Left ventricle myocardium inferior (tissue), 1 donor: ENCODE results near the gene ANXA2. TPM values are rescaled to one million over a fixed set of nuclear protein-coding genes. Genes with fewer than 3 reads are reported as not detected.

Experiments
- DNase-seq: peaks from one replicate; pipeline ENCODE4 v3.0.0-alpha.2; 2020
- H3K27ac ChIP-seq: fragments of 200-600 bp; replicated peaks from 2 replicates; pipeline ENCODE4 v1.8.0; 2021
- H3K27me3 ChIP-seq: fragments of 200-600 bp; 2 replicates; pipeline ENCODE4 v1.8.0; 2021; ENCODE audit warnings: low read depth
- H3K36me3 ChIP-seq: fragments of 200-600 bp; 2 replicates; pipeline ENCODE4 v1.8.0; 2021
- H3K4me1 ChIP-seq: fragments of 200-600 bp; 2 replicates; pipeline ENCODE4 v1.8.0; 2021
- H3K4me3 ChIP-seq: fragments of 200-600 bp; 2 replicates; pipeline ENCODE4 v1.8.0; 2021; ENCODE audit warnings: mild to moderate bottlenecking, moderate library complexity
- H3K9me3 ChIP-seq: fragments of 200-600 bp; replicated peaks from 2 replicates; pipeline ENCODE4 v1.8.0; 2021
- intact Hi-C: fragments of 100-400 bp; cut with micrococcal nuclease; formaldehyde crosslinking; loops from one replicate; pipeline ENCODE4 v1.11.0; 2022
- total RNA-seq: library from RNA; stranded (reverse); fragmentation: NEBNext Ultra II Directional; extraction: Animal tissue kit (Norgen Biotek cat#: 25700); gene quantifications from one replicate; pipeline ENCODE4 v1.2.1, GENCODE V29; 2021
- TF ChIP-seq, protein P1 (sequence below): fragments of 200-600 bp; IDR thresholded peaks from 2 replicates; pipeline ENCODE4 v1.8.0; 2021; ENCODE audit warnings: antibody characterized with exemption, mild to moderate bottlenecking, borderline replicate concordance
- donor health status: DM: no; HTN: yes; CAD: no; lungs with severe emphysema.

The ANXA2 gene
- total RNA-seq, 1 donor from 2014 or later, result 123 TPM

DNA sequence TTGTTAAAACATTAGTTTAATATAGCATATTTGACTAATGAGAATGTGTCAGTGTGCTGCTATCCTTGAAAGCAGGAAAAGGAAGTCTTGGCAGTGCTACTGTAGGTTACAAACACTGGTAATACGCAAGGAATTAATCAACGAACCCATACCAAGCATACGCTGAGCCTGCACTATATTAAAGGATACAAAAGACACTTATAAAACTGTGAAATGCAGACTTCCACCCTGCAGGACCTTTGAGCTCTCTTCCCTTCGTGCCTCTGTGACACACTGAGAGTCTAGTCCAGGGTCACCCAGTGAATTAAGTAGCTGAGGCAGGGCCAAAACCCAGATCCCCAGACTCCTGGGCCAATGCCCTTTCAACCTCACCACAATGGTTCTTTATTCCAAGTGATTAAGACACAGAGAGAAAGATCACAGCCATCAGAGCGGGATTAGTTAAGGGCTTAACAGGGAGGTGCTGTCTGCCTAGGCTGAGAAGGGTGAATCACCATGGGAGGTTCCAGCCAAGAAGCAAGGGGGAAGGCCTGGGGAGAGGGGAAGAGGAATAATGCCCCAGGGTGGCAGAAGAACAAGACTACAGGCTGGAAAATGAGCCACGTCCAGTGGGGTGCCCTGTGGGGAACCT is 6.8 kb downstream of the ANXA2 start:
- H3K4me3 ChIP-seq, result peak overlapping the region; percentile 88
- peaks cover 98% of the 10 kb centered on the region for H3K4me1 ChIP-seq
- H3K27ac ChIP-seq, result peak overlapping the region; percentile 99
- intact Hi-C loops, result no loop called here
- TF ChIP-seq, protein P1, sequence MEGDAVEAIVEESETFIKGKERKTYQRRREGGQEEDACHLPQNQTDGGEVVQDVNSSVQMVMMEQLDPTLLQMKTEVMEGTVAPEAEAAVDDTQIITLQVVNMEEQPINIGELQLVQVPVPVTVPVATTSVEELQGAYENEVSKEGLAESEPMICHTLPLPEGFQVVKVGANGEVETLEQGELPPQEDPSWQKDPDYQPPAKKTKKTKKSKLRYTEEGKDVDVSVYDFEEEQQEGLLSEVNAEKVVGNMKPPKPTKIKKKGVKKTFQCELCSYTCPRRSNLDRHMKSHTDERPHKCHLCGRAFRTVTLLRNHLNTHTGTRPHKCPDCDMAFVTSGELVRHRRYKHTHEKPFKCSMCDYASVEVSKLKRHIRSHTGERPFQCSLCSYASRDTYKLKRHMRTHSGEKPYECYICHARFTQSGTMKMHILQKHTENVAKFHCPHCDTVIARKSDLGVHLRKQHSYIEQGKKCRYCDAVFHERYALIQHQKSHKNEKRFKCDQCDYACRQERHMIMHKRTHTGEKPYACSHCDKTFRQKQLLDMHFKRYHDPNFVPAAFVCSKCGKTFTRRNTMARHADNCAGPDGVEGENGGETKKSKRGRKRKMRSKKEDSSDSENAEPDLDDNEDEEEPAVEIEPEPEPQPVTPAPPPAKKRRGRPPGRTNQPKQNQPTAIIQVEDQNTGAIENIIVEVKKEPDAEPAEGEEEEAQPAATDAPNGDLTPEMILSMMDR, result no peak
- no peaks in the 10 kb centered on the region for H3K9me3 ChIP-seq
- H3K27me3 ChIP-seq, result no peaks in the 10 kb centered on the region
- peaks cover 13% of the 10 kb centered on the region for H3K36me3 ChIP-seq
- DNase-seq, result no peak

DNA sequence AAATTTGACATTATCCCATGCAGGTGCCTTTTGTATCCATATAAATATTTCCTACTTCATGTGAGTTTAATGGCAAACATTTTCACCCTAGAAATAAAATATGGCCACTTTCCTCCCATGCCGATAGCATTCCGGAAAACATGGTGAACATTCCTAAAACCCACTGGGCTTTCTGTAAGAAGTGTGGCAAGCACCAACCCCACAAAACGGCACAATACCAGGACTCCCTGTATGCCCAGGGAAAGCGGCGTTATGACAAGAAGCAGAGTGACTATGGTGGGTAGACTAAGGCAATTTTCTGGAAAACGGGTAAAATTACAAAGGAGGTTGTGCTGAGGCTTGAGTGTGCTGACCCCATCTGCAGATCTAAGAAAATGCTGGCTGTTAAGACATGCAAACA is 7.6 kb downstream of the ANXA2 start:
- TF ChIP-seq, protein P1, result no peak
- peak overlapping the region; percentile 88 for H3K4me3 ChIP-seq
- H3K9me3 ChIP-seq, result no peaks in the 10 kb centered on the region
- no peak for DNase-seq
- intact Hi-C loops, result no loop called here
- H3K27me3 ChIP-seq, result no peaks in the 10 kb centered on the region
- H3K36me3 ChIP-seq, result peaks cover 14% of the 10 kb centered on the region
- peak overlapping the region; percentile 99 for H3K27ac ChIP-seq
- H3K4me1 ChIP-seq, result peaks cover 98% of the 10 kb centered on the region

DNA sequence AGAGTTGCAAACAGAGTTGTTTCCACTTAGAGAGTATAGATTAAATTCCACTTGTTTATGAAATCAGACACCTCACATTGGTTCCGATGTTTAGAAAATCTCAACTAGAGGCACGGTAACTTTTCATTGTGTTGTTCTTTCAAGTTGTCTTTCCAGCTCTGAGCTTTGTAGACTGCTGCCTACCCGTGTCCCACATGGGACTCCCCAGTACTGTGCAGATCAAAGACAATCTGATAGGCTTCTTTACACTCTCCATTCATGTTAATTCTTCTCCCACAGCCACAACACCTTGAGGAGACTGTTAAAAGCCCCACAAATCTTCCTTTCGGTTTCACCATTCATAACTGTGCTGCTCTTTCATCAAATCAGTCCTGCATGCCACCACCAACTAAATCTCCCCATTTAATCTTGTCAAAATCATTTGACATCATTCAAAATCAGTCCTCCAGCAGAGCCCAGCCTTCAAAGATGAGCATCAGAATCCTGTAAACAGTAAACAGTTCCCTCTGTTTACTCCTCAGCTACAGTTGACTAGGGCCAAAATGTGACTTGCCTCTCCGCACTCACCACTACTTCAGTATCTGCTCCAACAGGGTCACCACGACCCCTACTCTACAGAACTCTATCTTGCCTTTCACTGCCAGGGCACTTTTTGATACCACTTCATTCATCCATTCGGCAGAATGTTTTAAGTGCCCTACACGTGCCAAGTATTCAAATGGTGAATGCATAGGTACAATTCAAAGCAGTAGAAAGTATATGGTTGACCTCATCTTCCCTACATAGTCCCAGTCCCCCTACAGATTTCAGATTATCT is 8.3 kb downstream of the ANXA2 start:
- H3K27ac ChIP-seq, result peak overlapping the region; percentile 99
- H3K27me3 ChIP-seq, result no peaks in the 10 kb centered on the region
- H3K36me3 ChIP-seq, result peaks cover 12% of the 10 kb centered on the region
- DNase-seq, result no peak
- peaks cover 98% of the 10 kb centered on the region for H3K4me1 ChIP-seq
- TF ChIP-seq, protein P1, result no peak
- intact Hi-C loops, result no loop called here
- H3K9me3 ChIP-seq, result no peaks in the 10 kb centered on the region
- H3K4me3 ChIP-seq, result peak overlapping the region; percentile 88

- Histone ChIP-seq H3K27ac (no peak overlapping the region), H3K4me3 (no peak overlapping the region), H3K4me1 (peaks cover 98% of the 10 kb centered on the region), H3K9me3 (no peaks in the 10 kb centered on the region), H3K27me3 (no peaks in the 10 kb centered on the region), H3K36me3 (peaks cover 31% of the 10 kb centered on the region)
- TF ChIP-seq, protein P1, result no peak
- no peak for DNase-seq
- intact Hi-C loops, result no loop called here
Observed at GRCh38 chr15:60387321-60387720, 10.5 kb downstream of the ANXA2 start.

DNA sequence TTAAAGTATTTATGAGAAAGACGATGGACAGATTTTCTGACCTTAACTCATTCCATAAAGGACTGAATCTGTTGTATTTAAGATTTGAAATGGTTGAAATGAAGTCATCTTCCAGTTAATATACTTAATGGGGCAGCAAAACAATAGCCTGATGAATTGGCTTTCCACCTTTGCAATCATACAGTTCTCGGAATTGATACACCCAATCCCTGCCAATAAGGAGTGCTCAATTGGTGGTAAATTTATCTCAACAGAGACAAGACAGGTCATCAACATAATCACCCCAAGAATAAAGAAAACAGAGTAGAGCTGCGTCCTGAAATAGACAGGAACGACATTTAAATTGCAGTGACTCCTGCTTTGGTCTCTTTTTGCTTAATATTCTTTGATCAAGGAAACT is 11.2 kb downstream of the ANXA2 start:
- Histone ChIP-seq H3K27me3 (no peaks in the 10 kb centered on the region), H3K9me3 (no peaks in the 10 kb centered on the region), H3K36me3 (peaks cover 35% of the 10 kb centered on the region), H3K4me1 (peaks cover 96% of the 10 kb centered on the region), H3K27ac (no peak overlapping the region), H3K4me3 (no peak overlapping the region)
- TF ChIP-seq, protein P1, result no peak
- intact Hi-C loops, result no loop called here
- no peak for DNase-seq
